ENCODE data around the gene STX3. TPM values are rescaled to one million over a fixed set of nuclear protein-coding genes. Genes with fewer than 3 reads are reported as not detected.

The STX3 gene
- total RNA-seq, 4 donors from 2014 or later = 8.9 to 36.6 (median 26.3) TPM

- intact Hi-C loops (cut with DNase I; ENCODE audit: low total_unique reads) = no loop called here
- Histone ChIP-seq H3K27me3 (no peaks in the 10 kb centered on the region), H3K4me1 (no peaks in the 10 kb centered on the region), H3K4me3 (no peak overlapping the region), H3K36me3 (no peaks in the 10 kb centered on the region), H3K9me3 (no peaks in the 10 kb centered on the region), H3K27ac (no peak overlapping the region)
- no peak for DNase-seq
- TF ChIP-seq POLR2A (IDR thresholded peaks at IDR 0.05) = no peak
- TF ChIP-seq, protein P1, sequence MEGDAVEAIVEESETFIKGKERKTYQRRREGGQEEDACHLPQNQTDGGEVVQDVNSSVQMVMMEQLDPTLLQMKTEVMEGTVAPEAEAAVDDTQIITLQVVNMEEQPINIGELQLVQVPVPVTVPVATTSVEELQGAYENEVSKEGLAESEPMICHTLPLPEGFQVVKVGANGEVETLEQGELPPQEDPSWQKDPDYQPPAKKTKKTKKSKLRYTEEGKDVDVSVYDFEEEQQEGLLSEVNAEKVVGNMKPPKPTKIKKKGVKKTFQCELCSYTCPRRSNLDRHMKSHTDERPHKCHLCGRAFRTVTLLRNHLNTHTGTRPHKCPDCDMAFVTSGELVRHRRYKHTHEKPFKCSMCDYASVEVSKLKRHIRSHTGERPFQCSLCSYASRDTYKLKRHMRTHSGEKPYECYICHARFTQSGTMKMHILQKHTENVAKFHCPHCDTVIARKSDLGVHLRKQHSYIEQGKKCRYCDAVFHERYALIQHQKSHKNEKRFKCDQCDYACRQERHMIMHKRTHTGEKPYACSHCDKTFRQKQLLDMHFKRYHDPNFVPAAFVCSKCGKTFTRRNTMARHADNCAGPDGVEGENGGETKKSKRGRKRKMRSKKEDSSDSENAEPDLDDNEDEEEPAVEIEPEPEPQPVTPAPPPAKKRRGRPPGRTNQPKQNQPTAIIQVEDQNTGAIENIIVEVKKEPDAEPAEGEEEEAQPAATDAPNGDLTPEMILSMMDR (IDR thresholded peaks at IDR 0.05) = no peak
These were observed 10.0 kb downstream of the STX3 start for GRCh38 chr11:59765068-59765735.

DNA sequence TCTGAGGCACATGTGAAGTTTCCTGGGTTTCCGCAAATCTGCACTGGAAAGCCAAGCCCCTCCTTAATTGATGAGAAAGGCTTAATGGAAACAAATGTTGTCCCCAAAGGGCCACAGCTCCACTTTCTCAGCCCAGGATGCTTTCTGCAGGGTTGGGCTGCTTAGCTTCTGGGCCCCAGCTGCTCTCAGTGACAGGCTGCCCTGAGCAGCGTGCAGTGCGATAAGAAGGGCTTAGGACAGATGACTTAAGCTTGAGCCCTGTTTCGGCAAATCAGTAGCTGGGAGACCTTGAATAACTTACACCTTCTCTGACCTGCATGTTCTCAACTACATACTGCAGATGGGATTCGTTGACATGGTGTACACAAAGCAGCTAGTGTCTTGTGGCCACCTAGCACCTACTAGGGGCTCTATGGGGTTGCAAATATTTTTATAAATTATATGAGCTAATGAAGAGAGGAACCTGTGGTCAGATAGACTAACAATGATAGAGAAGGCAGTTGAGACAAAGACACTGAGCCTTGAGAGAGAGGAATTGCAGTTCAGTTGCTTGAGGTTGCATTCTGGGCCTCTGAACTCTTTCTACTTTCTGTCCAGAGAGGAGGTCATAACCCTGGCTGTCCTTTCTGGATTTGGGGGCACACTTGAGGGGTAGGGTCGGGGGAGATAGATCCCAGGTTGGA lies 11.5 kb downstream of the STX3 start:
- intact Hi-C loops (cut with DNase I; ENCODE audit: low total_unique reads) = no loop called here
- TF ChIP-seq POLR2A (IDR thresholded peaks at IDR 0.05) = no peak
- TF ChIP-seq, protein P1 (IDR thresholded peaks at IDR 0.05) = no peak
- Histone ChIP-seq H3K27ac (no peak overlapping the region), H3K27me3 (no peaks in the 10 kb centered on the region), H3K4me3 (no peak overlapping the region), H3K4me1 (no peaks in the 10 kb centered on the region), H3K36me3 (no peaks in the 10 kb centered on the region), H3K9me3 (no peaks in the 10 kb centered on the region)
- DNase-seq = no peak

- H3K27me3 ChIP-seq = no peaks in the 10 kb centered on the region
- no peaks in the 10 kb centered on the region for H3K4me1 ChIP-seq
- no peak overlapping the region for H3K4me3 ChIP-seq
- H3K36me3 ChIP-seq = no peaks in the 10 kb centered on the region
- H3K9me3 ChIP-seq = no peaks in the 10 kb centered on the region
- no peak for DNase-seq
- TF ChIP-seq, protein P1 (IDR thresholded peaks at IDR 0.05) = no peak
- no peak for TF ChIP-seq POLR2A (IDR thresholded peaks at IDR 0.05)
- intact Hi-C loops (cut with DNase I; ENCODE audit: low total_unique reads) = no loop called here
- no peak overlapping the region for H3K27ac ChIP-seq
These were observed 12.0 kb downstream of the STX3 start for GRCh38 chr11:59767225-59767611.

DNA sequence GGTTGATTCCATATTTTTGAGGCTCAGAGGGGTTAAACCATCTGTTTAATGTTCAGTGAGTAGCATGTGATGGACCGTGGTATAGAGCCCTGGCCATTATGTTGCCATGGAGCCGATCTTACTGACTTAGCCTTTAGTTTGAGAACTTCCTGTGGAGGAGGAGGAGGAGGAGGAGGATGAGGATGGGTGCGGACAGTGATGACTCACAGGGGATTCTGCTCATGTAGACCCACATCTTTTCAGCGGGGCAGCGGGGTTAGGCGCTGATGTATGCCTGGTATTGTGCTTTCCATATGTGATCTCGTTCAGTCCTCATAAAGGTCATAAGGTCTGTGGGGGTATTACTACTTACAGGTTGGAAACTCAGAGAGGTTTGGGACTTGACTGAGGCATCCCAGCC lies 13.9 kb downstream of the STX3 start:
- Histone ChIP-seq H3K36me3 (no peaks in the 10 kb centered on the region), H3K27ac (no peak overlapping the region), H3K9me3 (no peaks in the 10 kb centered on the region), H3K4me1 (no peaks in the 10 kb centered on the region), H3K4me3 (no peak overlapping the region), H3K27me3 (no peaks in the 10 kb centered on the region)
- no peak for DNase-seq
- intact Hi-C loops (cut with DNase I; ENCODE audit: low total_unique reads) = no loop called here
- TF ChIP-seq, protein P1 (IDR thresholded peaks at IDR 0.05) = no peak
- no peak for TF ChIP-seq POLR2A (IDR thresholded peaks at IDR 0.05)

GRCh38 chr11:59769828-59770227 lies 14.7 kb downstream of the STX3 start:
- no peak overlapping the region for H3K27ac ChIP-seq
- intact Hi-C loops (cut with DNase I; ENCODE audit: low total_unique reads) = no loop called here

More at GRCh38 chr11:59769828-59770227, 14.7 kb downstream of the STX3 start:
- Histone ChIP-seq H3K4me3 (no peak overlapping the region), H3K9me3 (no peaks in the 10 kb centered on the region), H3K4me1 (no peaks in the 10 kb centered on the region), H3K27me3 (no peaks in the 10 kb centered on the region), H3K36me3 (no peaks in the 10 kb centered on the region)
- TF ChIP-seq POLR2A (IDR thresholded peaks at IDR 0.05) = no peak
- TF ChIP-seq, protein P1 (IDR thresholded peaks at IDR 0.05) = no peak
- no peak for DNase-seq
